Measurements from ENCODE around the gene PRPH.
"Not testable (repeated sequence)": the region's sequence is repeated elsewhere in the genome, so short reads cannot be mapped to it uniquely, and the experiment has no call there.

Gene PRPH

DNA sequence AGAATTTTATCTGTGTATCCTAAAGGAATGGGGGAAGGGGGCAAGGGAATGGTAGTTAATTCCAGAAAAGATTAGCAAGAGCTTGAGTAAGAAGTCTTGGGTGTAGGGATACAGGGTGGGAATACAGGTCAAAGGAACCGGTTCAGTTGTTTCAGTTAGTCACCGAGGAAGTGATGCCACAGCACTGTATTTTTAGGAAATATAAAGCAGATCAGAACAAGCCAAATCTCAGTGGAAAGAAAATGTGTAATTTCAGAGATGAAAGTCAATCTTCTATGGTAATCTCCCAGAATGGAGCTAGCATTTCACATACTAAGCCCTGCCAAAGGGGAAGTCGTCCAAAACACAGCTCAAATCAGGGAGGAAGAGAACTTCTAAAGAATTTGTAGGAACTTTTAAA lies 34.8 kb upstream of the PRPH start:
- TF ChIP-seq, protein P1, sequence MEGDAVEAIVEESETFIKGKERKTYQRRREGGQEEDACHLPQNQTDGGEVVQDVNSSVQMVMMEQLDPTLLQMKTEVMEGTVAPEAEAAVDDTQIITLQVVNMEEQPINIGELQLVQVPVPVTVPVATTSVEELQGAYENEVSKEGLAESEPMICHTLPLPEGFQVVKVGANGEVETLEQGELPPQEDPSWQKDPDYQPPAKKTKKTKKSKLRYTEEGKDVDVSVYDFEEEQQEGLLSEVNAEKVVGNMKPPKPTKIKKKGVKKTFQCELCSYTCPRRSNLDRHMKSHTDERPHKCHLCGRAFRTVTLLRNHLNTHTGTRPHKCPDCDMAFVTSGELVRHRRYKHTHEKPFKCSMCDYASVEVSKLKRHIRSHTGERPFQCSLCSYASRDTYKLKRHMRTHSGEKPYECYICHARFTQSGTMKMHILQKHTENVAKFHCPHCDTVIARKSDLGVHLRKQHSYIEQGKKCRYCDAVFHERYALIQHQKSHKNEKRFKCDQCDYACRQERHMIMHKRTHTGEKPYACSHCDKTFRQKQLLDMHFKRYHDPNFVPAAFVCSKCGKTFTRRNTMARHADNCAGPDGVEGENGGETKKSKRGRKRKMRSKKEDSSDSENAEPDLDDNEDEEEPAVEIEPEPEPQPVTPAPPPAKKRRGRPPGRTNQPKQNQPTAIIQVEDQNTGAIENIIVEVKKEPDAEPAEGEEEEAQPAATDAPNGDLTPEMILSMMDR (IDR thresholded peaks at IDR 0.05; ENCODE audit: low read depth, low read length, missing control alignments) = no peak
- DNase-seq (ENCODE audit: low read depth) = no peak
- H3K4me3 ChIP-seq (ENCODE audit: low read depth, low read length) = no peak overlapping the region

DNA sequence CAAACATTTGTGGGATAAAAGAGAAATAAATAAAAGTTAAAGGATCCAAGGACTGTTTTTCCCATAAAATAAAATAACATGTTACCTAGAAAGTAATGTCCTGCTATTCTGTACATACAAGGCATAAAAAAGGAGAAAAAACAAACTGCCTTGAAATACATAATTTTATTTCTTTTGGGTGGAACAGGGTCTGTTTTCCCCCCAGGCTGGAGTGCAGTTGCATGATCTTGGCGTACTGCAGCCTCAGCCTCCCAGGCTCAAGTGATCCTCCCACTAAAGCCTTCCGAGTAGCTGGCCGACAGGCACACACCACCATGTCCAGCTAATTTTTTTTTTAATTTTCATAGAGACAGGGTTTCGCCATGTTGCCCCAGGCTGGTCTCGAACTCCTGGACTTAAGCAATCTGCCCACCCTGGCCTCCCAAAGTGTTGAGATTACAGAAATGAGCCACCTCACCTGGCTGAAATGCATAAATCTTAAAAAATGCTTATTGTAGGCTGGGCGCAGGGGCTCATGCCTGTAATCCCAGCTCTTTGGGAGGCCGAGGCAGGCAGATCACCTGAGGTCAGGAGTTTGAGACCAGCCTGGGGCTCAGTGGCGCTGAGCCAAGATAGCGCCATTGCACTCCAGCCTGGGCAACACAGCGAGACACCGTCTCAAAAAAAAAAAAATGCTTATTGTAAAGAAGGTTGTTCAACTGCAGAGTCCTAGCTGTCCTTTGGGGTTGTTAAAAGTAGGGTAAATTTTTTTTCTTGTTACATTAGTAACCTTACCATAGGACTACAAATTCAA lies 34.2 kb upstream of the PRPH start:
- no peak overlapping the region for H3K4me3 ChIP-seq (ENCODE audit: low read depth, low read length)
- no peak for DNase-seq (ENCODE audit: low read depth)
- TF ChIP-seq, protein P1 (IDR thresholded peaks at IDR 0.05; ENCODE audit: low read depth, low read length, missing control alignments) = no peak

DNA sequence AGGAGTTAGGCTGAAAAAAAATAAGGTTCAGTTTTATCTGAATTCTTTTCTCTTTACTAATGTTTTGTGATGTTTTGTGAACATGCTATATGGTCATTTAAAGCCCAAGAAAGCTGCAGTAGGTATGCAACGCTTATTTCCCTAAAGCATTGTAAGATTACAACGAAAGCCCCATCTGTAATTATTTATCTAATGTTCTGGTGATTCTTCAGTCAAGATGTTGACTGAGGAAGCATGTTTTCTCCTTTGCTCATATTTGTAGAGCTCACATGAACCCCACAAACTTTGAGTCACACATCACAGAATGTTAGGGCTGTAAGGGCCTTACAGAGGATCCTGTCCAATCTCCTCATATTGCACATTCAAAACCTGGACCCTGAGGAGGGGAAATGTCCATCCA lies 33.2 kb upstream of the PRPH start:
- H3K4me3 ChIP-seq (ENCODE audit: low read depth, low read length) = no peak overlapping the region
- no peak for DNase-seq (ENCODE audit: low read depth)
- TF ChIP-seq, protein P1 (IDR thresholded peaks at IDR 0.05; ENCODE audit: low read depth, low read length, missing control alignments) = no peak

DNA sequence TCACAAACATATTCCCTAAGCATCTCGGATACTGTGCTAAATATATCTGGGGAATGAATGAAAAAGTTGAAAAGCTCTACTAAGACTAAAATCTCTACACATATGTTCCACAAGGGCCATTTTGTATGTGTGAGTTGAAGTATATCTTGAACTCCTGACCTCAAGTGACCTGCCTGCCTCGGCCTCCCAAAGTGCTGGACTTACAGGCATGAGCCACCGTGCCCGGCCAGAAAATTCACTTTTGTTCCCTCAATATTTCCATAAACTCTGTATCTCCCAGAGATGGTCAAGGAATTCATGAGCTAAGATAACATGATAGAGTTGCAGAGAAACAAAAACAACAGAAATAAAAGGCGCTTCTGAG lies 31.6 kb upstream of the PRPH start:
- DNase-seq (ENCODE audit: low read depth) = no peak
- peak overlapping the region; percentile 66; the same call in 1 of the 2 replicates for H3K4me3 ChIP-seq (ENCODE audit: low read depth, low read length)
- TF ChIP-seq, protein P1 (IDR thresholded peaks at IDR 0.05; ENCODE audit: low read depth, low read length, missing control alignments) = no peak

DNA sequence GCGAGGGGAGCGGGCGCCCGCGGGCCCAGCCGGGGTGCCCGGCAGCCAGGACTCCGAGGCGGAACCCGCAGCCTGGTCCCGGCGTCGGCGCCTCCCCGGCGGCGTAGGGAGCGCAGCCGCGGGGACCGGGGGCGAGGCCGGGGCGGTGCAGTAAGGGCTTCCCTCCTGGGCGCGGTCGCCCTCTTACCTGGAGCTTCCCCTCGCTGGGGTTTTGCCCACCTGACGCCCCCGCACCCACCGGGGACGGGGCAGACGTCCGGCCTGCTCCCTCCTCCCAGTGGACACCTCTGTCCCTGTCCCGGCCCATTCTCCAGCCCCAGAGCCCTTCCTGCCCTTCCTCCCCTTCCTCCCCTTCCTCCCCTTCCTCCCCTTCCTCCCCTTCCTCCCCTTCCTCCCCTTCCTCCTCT lies 30.5 kb upstream of the PRPH start:
- TF ChIP-seq, protein P1 (IDR thresholded peaks at IDR 0.05; ENCODE audit: low read depth, low read length, missing control alignments) = no peak
- DNase-seq (ENCODE audit: low read depth) = peak; percentile 13
- peak overlapping the region; percentile 66 for H3K4me3 ChIP-seq (ENCODE audit: low read depth, low read length)

DNA sequence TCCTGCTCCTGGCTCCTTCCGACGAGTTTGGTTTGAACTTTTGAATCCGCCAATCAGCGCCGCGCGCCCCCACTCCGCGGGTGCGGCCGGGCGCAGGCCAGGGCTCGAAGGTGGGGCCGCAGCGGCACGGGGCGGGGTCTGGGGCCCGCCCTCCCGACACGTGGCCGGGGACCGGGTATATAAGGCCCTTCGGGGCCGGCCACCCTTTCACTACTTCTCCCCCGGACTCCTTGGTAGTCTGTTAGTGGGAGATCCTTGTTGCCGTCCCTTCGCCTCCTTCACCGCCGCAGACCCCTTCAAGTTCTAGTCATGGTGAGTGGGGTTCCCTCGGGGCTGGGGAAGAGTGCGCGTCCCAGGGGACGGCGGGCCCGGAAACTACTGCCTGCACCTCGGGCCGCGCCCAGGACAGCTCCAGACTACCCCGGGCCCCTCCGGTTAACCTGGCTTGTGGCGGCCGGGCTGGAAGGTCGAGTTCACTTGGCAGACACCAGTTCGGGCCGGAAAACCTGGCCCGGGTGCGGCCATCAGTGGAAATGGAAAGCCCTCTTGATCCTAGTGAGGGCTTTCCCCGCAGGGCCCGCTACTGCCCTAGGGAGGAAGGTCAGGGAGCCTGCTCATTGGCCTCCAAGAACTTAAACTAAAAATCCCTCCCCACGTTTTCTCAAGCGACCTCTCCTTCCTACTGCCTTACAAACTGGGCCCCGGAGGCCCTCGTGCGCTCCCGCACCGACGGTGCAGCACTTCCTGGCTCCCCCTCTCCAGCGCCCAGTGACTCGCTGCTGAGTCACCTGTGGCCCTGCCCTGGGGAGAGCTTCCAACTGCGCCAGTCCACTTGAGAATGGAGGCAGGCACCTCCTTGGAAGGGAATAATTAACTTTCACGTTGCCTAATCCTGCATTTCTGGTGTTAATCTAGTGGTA lies 29.8 kb upstream of the PRPH start, which contains the start of gene TUBA1C:
Gene TUBA1C, plus strand, starts transcription at position 210 of the 920 bp plus-strand sequence. Its CDS starts 100 bp downstream, at position 310.
- TF ChIP-seq, protein P1 (IDR thresholded peaks at IDR 0.05; ENCODE audit: low read depth, low read length, missing control alignments) = no peak
- H3K4me3 ChIP-seq (ENCODE audit: low read depth, low read length) = peak within 1 kb of the TSS; percentile 66
- DNase-seq (ENCODE audit: low read depth) = peak; percentile 69

DNA sequence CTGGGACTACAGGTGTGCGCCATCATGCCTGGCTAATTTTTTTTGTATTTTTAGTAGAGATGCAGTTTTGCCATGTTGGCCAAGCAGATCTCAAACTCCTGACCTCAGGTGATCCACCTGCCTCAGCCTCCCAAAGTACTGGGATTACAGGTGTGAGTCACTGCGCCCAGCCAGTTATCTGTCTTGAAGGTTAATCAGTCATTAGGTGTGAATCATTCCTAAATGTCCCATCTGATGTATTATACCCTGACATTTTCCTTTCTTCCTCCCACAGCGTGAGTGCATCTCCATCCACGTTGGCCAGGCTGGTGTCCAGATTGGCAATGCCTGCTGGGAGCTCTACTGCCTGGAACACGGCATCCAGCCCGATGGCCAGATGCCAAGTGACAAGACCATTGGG lies 25.8 kb upstream of the PRPH start:
- not testable (repeated sequence) for H3K4me3 ChIP-seq (ENCODE audit: low read depth, low read length); DNase-seq (ENCODE audit: low read depth)

Data from GM12864 (cell line).